Muscle of leg (tissue), 11 donors: ENCODE measurements around the gene KRT37. TPM values are rescaled to one million over a fixed set of nuclear protein-coding genes. Genes with fewer than 3 reads are reported as not detected.
A peak's percentile ranks its signal among the peaks of the same experiment; 100 is the strongest.

ENCODE experiments used
- DNase-seq: peaks from one replicate; pipeline ENCODE4 v3.0.0; 2013
- H3K27ac ChIP-seq: one replicate; pipeline ENCODE4 v1.5.1; 2013; ENCODE audit warnings: mild to moderate bottlenecking, low read length, control low read depth
- H3K27me3 ChIP-seq: one replicate; pipeline ENCODE4 v1.6.1; 2013; ENCODE audit warnings: low read length; ENCODE audit not compliant: control insufficient read depth, insufficient read depth
- H3K36me3 ChIP-seq: one replicate; pipeline ENCODE4 v1.6.1; 2013; ENCODE audit warnings: low read length; ENCODE audit not compliant: control insufficient read depth, insufficient read depth
- H3K4me1 ChIP-seq: one replicate; pipeline ENCODE4 v1.6.1; 2013; ENCODE audit warnings: low read length; ENCODE audit not compliant: control insufficient read depth, insufficient read depth
- H3K4me3 ChIP-seq: one replicate; pipeline ENCODE4 v1.5.1; 2013; ENCODE audit warnings: low read length, control low read depth
- H3K9me3 ChIP-seq: replicated peaks from 2 replicates; pipeline ENCODE4 v1.6.1; 2013; ENCODE audit warnings: low read depth, low read length; ENCODE audit not compliant: control insufficient read depth
- WGBS: methylation state at CpG from one replicate; pipeline ENCODE4 v1.1.5; 2013; ENCODE audit warnings: missing lambda C conversion rate; ENCODE audit not compliant: insufficient coverage; 5-methylcytosine and 5-hydroxymethylcytosine counted together
- polyA plus RNA-seq, 8 donors: library from polyadenylated mRNA; unstranded; fragments of 120-200 nt; gene quantifications; one replicate each; pipeline versions ENCODE4 v1.2.1 to v1.2.3, GENCODE V29; 2013; ENCODE audit warnings: inconsistent platforms in 1 of 8, low replicate concordance in 1 of 8; ENCODE audit not compliant: insufficient read length in 8 of 8, insufficient read depth in 1 of 8
- total RNA-seq: library from RNA; stranded (reverse); fragments of 120-200 nt; gene quantifications from one replicate; pipeline ENCODE4 v1.2.4, GENCODE V29; 2013

The KRT37 gene
- total and polyA plus RNA-seq, 9 donors = not detected

GRCh38 chr17:41413353-41413957 lies 10.9 kb downstream of the KRT37 start:
- DNase-seq = no peak
- WGBS = 56% methylated on average over 4 of the region's 5 CpGs

GRCh38 chr17:41411072-41411840 lies 13.1 kb downstream of the KRT37 start:
- DNase-seq = no peak
- Histone ChIP-seq H3K4me1 (no peaks in the 10 kb centered on the region), H3K36me3 (no peaks in the 10 kb centered on the region), H3K4me3 (no peak overlapping the region), H3K27me3 (peaks cover 2% of the 10 kb centered on the region), H3K27ac (no peak overlapping the region), H3K9me3 (no peaks in the 10 kb centered on the region)
- 90% methylated on average over 17 of the region's 20 CpGs for WGBS

More at GRCh38 chr17:41413353-41413957, 10.9 kb downstream of the KRT37 start:
- no peaks in the 10 kb centered on the region for H3K9me3 ChIP-seq
- no peaks in the 10 kb centered on the region for H3K36me3 ChIP-seq
- no peaks in the 10 kb centered on the region for H3K27me3 ChIP-seq
- H3K27ac ChIP-seq = no peak overlapping the region
- H3K4me1 ChIP-seq = peaks cover 7% of the 10 kb centered on the region
- no peak overlapping the region for H3K4me3 ChIP-seq

- no peak overlapping the region for H3K4me3 ChIP-seq
- H3K36me3 ChIP-seq = no peaks in the 10 kb centered on the region
- H3K27me3 ChIP-seq = peaks cover 2% of the 10 kb centered on the region
- H3K27ac ChIP-seq = no peak overlapping the region
- no peaks in the 10 kb centered on the region for H3K9me3 ChIP-seq
- DNase-seq = no peak
- no peaks in the 10 kb centered on the region for H3K4me1 ChIP-seq
- WGBS = 88% methylated on average over 7 of the region's 10 CpGs
These were observed 17.2 kb downstream of the KRT37 start for GRCh38 chr17:41407226-41407625.

GRCh38 chr17:41406205-41406604 lies 18.2 kb downstream of the KRT37 start:
- peaks cover 2% of the 10 kb centered on the region for H3K27me3 ChIP-seq
- WGBS = 95% methylated on average over 3 of the region's 5 CpGs
- H3K4me3 ChIP-seq = no peak overlapping the region
- no peaks in the 10 kb centered on the region for H3K4me1 ChIP-seq
- H3K27ac ChIP-seq = no peak overlapping the region
- DNase-seq = no peak
- no peaks in the 10 kb centered on the region for H3K36me3 ChIP-seq
- no peaks in the 10 kb centered on the region for H3K9me3 ChIP-seq

GRCh38 chr17:41404024-41404671 lies 20.2 kb downstream of the KRT37 start:
- Histone ChIP-seq H3K4me3 (no peak overlapping the region), H3K36me3 (no peaks in the 10 kb centered on the region), H3K27ac (no peak overlapping the region), H3K9me3 (no peaks in the 10 kb centered on the region), H3K4me1 (no peaks in the 10 kb centered on the region), H3K27me3 (peaks cover 4% of the 10 kb centered on the region)
- 71% methylated on average over 4 of the region's 7 CpGs for WGBS
- DNase-seq = peak; percentile 8

- H3K27ac ChIP-seq = no peak overlapping the region
- no peaks in the 10 kb centered on the region for H3K9me3 ChIP-seq
- no peak overlapping the region for H3K4me3 ChIP-seq
- WGBS = no CpG with 5 or more reads among the region's 4 CpGs
- no peaks in the 10 kb centered on the region for H3K36me3 ChIP-seq
- DNase-seq = no peak
- H3K4me1 ChIP-seq = no peaks in the 10 kb centered on the region
- peaks cover 4% of the 10 kb centered on the region for H3K27me3 ChIP-seq
These were observed 20.9 kb downstream of the KRT37 start for GRCh38 chr17:41403404-41404023.

- DNase-seq = no peak
- H3K4me3 ChIP-seq = no peak overlapping the region
- WGBS = 71% methylated on average over 4 of the region's 5 CpGs
- peaks cover 2% of the 10 kb centered on the region for H3K27me3 ChIP-seq
- H3K9me3 ChIP-seq = no peaks in the 10 kb centered on the region
- no peaks in the 10 kb centered on the region for H3K36me3 ChIP-seq
- H3K4me1 ChIP-seq = peaks cover 3% of the 10 kb centered on the region
- no peak overlapping the region for H3K27ac ChIP-seq
These were observed 22.2 kb downstream of the KRT37 start for GRCh38 chr17:41402161-41402560.

GRCh38 chr17:41396996-41397660 lies 27.3 kb downstream of the KRT37 start, which contains the start of gene KRT31:
Gene KRT31 (minus strand): TSS chr17:41397608. CDS start chr17:41397539, 69 bp downstream.
- no peaks in the 10 kb centered on the region for H3K36me3 ChIP-seq
- no peaks in the 10 kb centered on the region for H3K9me3 ChIP-seq
- peak; percentile 37 for DNase-seq
- peaks cover 12% of the 10 kb centered on the region for H3K4me1 ChIP-seq
- H3K27me3 ChIP-seq = peaks cover 2% of the 10 kb centered on the region
- H3K4me3 ChIP-seq = no peak within 1 kb of the TSS
- no peak within 1 kb of the TSS for H3K27ac ChIP-seq
- 78% methylated on average over 13 of the region's 16 CpGs for WGBS

GRCh38 chr17:41396340-41396739 lies 28.0 kb downstream of the KRT37 start:
- no peaks in the 10 kb centered on the region for H3K9me3 ChIP-seq
- peaks cover 2% of the 10 kb centered on the region for H3K27me3 ChIP-seq
- H3K4me3 ChIP-seq = no peak overlapping the region
- DNase-seq = no peak
- no peaks in the 10 kb centered on the region for H3K36me3 ChIP-seq
- 97% methylated on average over 7 of the region's 7 CpGs for WGBS
- H3K4me1 ChIP-seq = peaks cover 12% of the 10 kb centered on the region
- H3K27ac ChIP-seq = no peak overlapping the region
